Fibroblast of lung (primary cell): ENCODE results near the gene ZFYVE28.

Experiments used
- CTCF ChIP-seq, 2 donors: IDR thresholded peaks in 1 of 2; conservative IDR thresholded peaks in 1 of 2; 1 replicate in 1 of 2; 2 replicates in 1 of 2; pipeline ENCODE4 v1.5.1; 2011 to 2012; ENCODE audit warnings: low read length in 2 of 2, control low read depth in 1 of 2, inconsistent platforms in 1 of 2, low read depth in 1 of 2, mild to moderate bottlenecking in 1 of 2
- EZH2 ChIP-seq: IDR thresholded peaks from 2 replicates; pipeline ENCODE4 v1.5.1; 2012; ENCODE audit warnings: low read length, control low read depth, mild to moderate bottlenecking; ENCODE audit errors: missing control alignments

DNA sequence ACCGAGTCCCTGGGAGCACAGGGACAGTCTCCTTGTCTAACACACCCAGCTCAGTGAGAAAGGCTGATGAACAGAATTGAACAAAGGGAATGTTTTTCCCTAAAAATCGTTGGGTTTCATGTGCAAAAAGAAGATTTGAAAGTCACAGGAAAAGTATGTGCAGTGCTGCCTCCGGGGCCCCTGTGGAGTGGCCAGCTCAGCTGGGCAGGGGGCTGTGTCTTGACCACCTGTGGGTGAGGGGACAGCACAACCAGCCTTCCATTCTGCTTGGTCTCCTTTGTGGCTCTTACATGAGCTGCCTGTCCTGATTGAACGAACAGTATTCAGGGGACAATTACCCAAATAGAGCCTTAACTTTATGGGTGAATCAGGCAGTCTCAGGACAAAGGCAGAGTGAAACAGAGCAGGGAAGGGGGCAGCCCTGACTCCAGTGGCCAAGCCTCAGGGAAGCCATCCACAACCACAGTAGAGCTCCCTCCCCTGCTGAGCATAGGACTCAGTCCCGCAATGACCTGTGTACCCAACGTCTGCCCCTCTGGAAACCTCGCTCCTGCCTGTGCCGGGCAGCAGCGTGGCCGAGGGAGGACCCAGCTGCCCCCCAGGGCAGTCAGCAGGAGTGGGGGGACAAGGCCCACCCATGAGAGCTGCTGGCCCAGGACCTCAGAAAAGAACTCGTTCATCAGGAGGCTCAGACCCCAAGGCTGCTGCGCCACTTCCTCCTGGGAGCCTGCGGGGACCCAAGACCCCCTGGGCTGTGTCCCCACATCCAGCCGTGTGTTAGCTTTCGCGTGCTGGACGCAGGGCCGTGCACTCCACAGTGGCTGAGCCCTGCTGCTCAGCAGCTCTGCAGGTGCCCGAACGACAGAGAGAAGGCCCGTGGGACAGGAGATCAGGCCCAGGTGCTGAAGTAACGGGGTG is 96.9 kb downstream of the ZFYVE28 start:
- TF ChIP-seq CTCF (conservative IDR thresholded peaks at IDR 0.05 in 1 of 2, IDR thresholded peaks at IDR 0.05 in 1 of 2; ENCODE audit: low read depth in 1 of 2, low read length in 2 of 2) (no peak), EZH2 (no peak)
